Loucy (cell line): ENCODE results near the gene WASHC1.
"Not testable (repeated sequence)": the region's sequence is repeated elsewhere in the genome, so short reads cannot be mapped to it uniquely, and the experiment has no call there.

Experiments used
- EZH2phosphoT487 ChIP-seq: fragments of 200-600 bp; IDR thresholded peaks from 2 replicates; pipeline ENCODE4 v1.6.1; 2018; ENCODE audit warnings: antibody characterized with exemption, mild to moderate bottlenecking, moderate library complexity, borderline replicate concordance
- TF ChIP-seq, protein P1 (sequence below): fragments of 200-600 bp; sonication (generic); conservative IDR thresholded peaks from 2 replicates; pipeline ENCODE4 v1.5.1; 2014; ENCODE audit warnings: mild to moderate bottlenecking, antibody characterized with exemption, low read length

- TF ChIP-seq, protein P1, sequence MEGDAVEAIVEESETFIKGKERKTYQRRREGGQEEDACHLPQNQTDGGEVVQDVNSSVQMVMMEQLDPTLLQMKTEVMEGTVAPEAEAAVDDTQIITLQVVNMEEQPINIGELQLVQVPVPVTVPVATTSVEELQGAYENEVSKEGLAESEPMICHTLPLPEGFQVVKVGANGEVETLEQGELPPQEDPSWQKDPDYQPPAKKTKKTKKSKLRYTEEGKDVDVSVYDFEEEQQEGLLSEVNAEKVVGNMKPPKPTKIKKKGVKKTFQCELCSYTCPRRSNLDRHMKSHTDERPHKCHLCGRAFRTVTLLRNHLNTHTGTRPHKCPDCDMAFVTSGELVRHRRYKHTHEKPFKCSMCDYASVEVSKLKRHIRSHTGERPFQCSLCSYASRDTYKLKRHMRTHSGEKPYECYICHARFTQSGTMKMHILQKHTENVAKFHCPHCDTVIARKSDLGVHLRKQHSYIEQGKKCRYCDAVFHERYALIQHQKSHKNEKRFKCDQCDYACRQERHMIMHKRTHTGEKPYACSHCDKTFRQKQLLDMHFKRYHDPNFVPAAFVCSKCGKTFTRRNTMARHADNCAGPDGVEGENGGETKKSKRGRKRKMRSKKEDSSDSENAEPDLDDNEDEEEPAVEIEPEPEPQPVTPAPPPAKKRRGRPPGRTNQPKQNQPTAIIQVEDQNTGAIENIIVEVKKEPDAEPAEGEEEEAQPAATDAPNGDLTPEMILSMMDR, result peak; percentile 36
- not testable (repeated sequence) for TF ChIP-seq EZH2phosphoT487
Observed at GRCh38 chr9:11206-11605, 18.1 kb downstream of the WASHC1 start.
